ENCODE measurements around the gene CFAP57.

CFAP57 gene

GRCh38 chr1:43302201-43302600, 130.1 kb downstream of the CFAP57 start:
- no peaks in the 10 kb centered on the region for H3K27me3 ChIP-seq
- H3K9me3 ChIP-seq: no peaks in the 10 kb centered on the region
- H3K36me3 ChIP-seq: no peaks in the 10 kb centered on the region
- H3K27ac ChIP-seq: no peak overlapping the region
- no peak for TF ChIP-seq CTCF (IDR thresholded peaks at IDR 0.05)
- H3K4me3 ChIP-seq: peak overlapping the region in 1 of 2 donors; percentile 25
- no peak for DNase-seq
- H3K4me1 ChIP-seq: peaks cover 0 to 8% (median 0%) of the 10 kb centered on the region in 4 donors
- intact Hi-C loops (cut with DNase I; ENCODE audit: low total_unique reads): no loop called here

DNA sequence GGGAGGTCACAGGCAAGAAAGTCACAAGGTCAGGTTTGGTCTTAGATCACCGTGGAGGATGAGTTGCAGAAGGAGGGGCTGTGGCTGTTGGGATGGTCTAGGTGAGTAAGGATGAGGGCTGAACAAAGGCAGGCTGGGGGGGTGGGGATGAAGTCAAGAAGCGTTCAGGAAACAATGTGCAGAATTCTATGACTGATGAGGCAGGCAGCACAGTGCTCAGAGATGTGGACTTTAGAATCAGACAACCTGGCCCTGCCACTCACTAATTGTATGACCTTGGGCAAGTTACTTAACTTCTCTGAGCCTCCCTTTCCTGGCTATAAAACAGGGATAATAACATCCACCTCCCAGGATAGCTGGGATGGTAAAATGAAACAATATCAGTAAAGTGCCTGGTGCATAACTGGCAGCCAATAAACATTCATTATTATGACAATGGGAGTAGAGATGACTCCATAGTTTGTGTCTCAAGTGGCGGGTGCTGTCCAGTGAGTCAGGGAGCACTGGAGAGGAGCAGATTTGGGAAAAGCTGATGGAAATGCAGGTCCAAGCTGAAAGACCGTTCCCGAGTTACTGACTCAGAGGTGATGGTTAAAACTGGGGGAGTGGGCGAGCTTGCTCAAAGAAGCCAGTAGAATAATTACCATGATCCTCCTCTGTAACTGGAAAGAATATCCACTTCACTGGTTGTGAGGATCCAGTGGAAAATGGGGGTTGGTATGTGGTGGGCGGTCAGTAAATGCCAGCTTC, 130.8 kb downstream of the CFAP57 start:
- H3K27me3 ChIP-seq: no peaks in the 10 kb centered on the region
- H3K27ac ChIP-seq: no peak overlapping the region
- H3K4me1 ChIP-seq: peaks cover 0 to 8% (median 0%) of the 10 kb centered on the region in 4 donors
- no peak overlapping the region for H3K4me3 ChIP-seq
- no peak for TF ChIP-seq CTCF (IDR thresholded peaks at IDR 0.05)
- no peaks in the 10 kb centered on the region for H3K36me3 ChIP-seq
- H3K9me3 ChIP-seq: no peaks in the 10 kb centered on the region
- no peak for DNase-seq
- intact Hi-C loops (cut with DNase I; ENCODE audit: low total_unique reads): no loop called here

GRCh38 chr1:43303471-43304313, 131.6 kb downstream of the CFAP57 start:
- Histone ChIP-seq H3K4me1 (peaks cover 0 to 8% (median 0%) of the 10 kb centered on the region in 4 donors), H3K9me3 (no peaks in the 10 kb centered on the region), H3K27me3 (no peaks in the 10 kb centered on the region), H3K36me3 (no peaks in the 10 kb centered on the region), H3K27ac (peak overlapping the region in 1 of 2 donors; percentile 9), H3K4me3 (no peak overlapping the region)
- intact Hi-C loops (cut with DNase I; ENCODE audit: low total_unique reads): no loop called here
- no peak for TF ChIP-seq CTCF (IDR thresholded peaks at IDR 0.05)
- DNase-seq: peak in 1 of 2 donors; percentile 49

Data from tibial artery (tissue), 4 donors.